ENCODE measurements around the gene VSIG10L. TPM values are rescaled to one million over a fixed set of nuclear protein-coding genes. Genes with fewer than 3 reads are reported as not detected.

Gene VSIG10L
- total RNA-seq, 1 experiment from 2014 or later = 4.6 TPM

DNA sequence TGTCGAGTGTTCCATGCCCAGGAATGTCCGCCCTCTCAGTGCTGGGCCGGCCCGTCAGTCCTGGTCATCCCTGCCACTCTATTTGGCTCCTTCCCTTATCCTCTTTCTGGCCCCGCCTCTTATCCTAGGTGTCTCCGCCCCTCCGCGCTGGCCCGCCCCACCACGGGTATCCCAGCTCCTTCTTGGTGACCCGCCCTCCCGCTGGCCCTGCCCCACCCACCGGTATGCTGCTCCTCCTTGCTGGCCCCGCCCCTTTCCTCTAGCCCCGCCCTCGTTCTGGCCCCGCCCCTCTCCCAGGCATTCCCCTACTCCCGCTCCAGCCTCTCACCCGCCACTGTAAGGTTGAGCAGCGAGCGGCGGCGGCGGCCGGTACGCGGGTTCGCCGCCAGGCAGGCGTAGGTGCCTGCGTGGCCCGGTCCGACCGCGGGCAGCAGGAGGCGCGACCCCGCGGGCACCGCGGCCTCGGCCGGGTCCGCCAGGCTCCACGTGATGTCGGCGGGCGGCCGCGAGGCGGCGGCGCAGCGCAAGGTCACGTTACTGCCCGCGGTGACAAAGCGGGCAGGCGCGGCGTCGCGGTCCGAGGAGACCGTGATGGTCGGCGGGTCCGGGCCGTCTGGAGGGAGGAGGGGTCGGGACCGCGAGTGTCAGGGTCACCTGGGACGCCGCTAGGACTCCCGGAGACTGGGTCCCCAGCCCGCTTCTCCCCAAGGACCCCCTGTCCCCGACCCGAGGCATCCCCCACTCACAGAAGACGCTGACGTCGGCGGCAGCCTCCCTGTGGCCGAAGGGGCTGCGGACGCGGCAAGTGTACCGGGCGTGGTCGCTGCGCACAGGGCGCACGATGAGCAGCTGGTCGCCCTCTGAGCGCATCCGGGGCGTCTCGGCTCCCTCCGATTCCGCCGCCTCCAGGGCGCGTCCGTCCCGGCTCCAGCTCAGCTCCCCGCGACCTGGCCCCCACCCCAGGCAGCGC is 2.0 kb downstream of the VSIG10L start:
- intact Hi-C loops (cut with micrococcal nuclease) = loop anchor here (1.0 kb wide), 5 partner anchors 27 to 317 kb away; no protein-coding TSS in a partner anchor
- no peaks in the 10 kb centered on the region for H4K20me1 ChIP-seq (ENCODE audit: insufficient read depth)
- no peaks in the 10 kb centered on the region for H3K9me3 ChIP-seq (ENCODE audit: control insufficient read depth in 1 of 2, insufficient read depth in 1 of 2, low read depth in 1 of 2, low read length in 2 of 2)
- ATAC-seq (peak; percentile 87), DNase-seq (ENCODE audit: low read depth, low spot score) (peak; percentile 91)
- no peaks in the 10 kb centered on the region for H3K27me3 ChIP-seq (ENCODE audit: insufficient read depth, low read length)
- no peaks in the 10 kb centered on the region; a peak in 2 of 4 replicates for H3K36me3 ChIP-seq (ENCODE audit: control insufficient read depth in 1 of 2, insufficient read depth in 2 of 2, low read length in 2 of 2)
- peak overlapping the region; percentile 70 for H3K9ac ChIP-seq (ENCODE audit: low read length)
- BruUV-seq (replicated peaks) = no TSS peak
- ChIA-PET CTCF (interaction anchor here (0.6 to 1.6 kb wide), 14 partner anchors 9 to 321 kb away, joined by 3 to 21 read pairs (median 7); no protein-coding TSS in a partner anchor), POLR2A (interaction anchor here (0.6 to 1.7 kb wide), 8 partner anchors 9 to 231 kb away, joined by 3 to 12 read pairs (median 4); partner anchors contain the start of gene ZNF175), RAD21 (ENCODE audit: low non-redundant PET in 1 of 2, low total read pairs in 2 of 2, uncharacterized antibody in 2 of 2, unreplicated experiment in 2 of 2) (interaction anchor here (0.8 to 1.3 kb wide), 4 partner anchors 27 to 100 kb away, joined by 3 to 7 read pairs (median 4); no protein-coding TSS in a partner anchor)
- peaks cover 5 to 45% of the 10 kb centered on the region in 2 experiments; a peak in 3 of 4 replicates for H3K4me1 ChIP-seq (ENCODE audit: control insufficient read depth in 1 of 2, insufficient read depth in 2 of 2, low read length in 2 of 2)
- peak overlapping the region; percentile 90 for H3K4me2 ChIP-seq (ENCODE audit: low read length)
- H3K4me3 ChIP-seq (replicated peaks in 1 of 2; ENCODE audit: low read depth in 1 of 2, low read length in 2 of 2) = peak overlapping the region; percentile 54 to 67
- H2AFZ ChIP-seq (ENCODE audit: low read depth, low read length, poor library complexity, severe bottlenecking) = peak overlapping the region; percentile 95
- peak overlapping the region; percentile 65 for H3K27ac ChIP-seq (ENCODE audit: low read depth, low read length)
- H3K79me2 ChIP-seq (ENCODE audit: insufficient read depth, low read length) = no peaks in the 10 kb centered on the region
- H3K9me2 ChIP-seq (ENCODE audit: insufficient read depth) = no peaks in the 10 kb centered on the region
- TF ChIP-seq FOSL1 (IDR thresholded peaks at IDR 0.05; ENCODE audit: low read depth) = no peak
- TF ChIP-seq, protein P1, sequence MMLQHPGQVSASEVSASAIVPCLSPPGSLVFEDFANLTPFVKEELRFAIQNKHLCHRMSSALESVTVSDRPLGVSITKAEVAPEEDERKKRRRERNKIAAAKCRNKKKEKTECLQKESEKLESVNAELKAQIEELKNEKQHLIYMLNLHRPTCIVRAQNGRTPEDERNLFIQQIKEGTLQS (IDR thresholded peaks at IDR 0.05) = no peak
- no peak for TF ChIP-seq EGR1 (IDR thresholded peaks at IDR 0.05; ENCODE audit: low read depth)
- TF ChIP-seq EZH2 (IDR thresholded peaks at IDR 0.05) = no peak
- no peak for TF ChIP-seq ZFX (IDR thresholded peaks at IDR 0.05)
- peak; percentile 75 for TF ChIP-seq POLR2AphosphoS5 (IDR thresholded peaks at IDR 0.05; ENCODE audit: low read depth, low read length)
- TF ChIP-seq ZNF274 (IDR thresholded peaks at IDR 0.05; ENCODE audit: low read depth, low read length) = no peak
- no peak for TF ChIP-seq SIN3A (IDR thresholded peaks at IDR 0.05; ENCODE audit: low read depth)
- TF ChIP-seq CBX3 (IDR thresholded peaks at IDR 0.05; ENCODE audit: low read depth) = 0 out of 2 replicates have a peak, but pooled peaks have one; percentile 5
- TF ChIP-seq, protein P2, sequence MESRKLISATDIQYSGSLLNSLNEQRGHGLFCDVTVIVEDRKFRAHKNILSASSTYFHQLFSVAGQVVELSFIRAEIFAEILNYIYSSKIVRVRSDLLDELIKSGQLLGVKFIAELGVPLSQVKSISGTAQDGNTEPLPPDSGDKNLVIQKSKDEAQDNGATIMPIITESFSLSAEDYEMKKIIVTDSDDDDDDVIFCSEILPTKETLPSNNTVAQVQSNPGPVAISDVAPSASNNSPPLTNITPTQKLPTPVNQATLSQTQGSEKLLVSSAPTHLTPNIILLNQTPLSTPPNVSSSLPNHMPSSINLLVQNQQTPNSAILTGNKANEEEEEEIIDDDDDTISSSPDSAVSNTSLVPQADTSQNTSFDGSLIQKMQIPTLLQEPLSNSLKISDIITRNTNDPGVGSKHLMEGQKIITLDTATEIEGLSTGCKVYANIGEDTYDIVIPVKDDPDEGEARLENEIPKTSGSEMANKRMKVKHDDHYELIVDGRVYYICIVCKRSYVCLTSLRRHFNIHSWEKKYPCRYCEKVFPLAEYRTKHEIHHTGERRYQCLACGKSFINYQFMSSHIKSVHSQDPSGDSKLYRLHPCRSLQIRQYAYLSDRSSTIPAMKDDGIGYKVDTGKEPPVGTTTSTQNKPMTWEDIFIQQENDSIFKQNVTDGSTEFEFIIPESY (IDR thresholded peaks at IDR 0.05; ENCODE audit: extremely low read depth, insufficient replicate concordance, low read length) = no peak
- TF ChIP-seq, protein P3, sequence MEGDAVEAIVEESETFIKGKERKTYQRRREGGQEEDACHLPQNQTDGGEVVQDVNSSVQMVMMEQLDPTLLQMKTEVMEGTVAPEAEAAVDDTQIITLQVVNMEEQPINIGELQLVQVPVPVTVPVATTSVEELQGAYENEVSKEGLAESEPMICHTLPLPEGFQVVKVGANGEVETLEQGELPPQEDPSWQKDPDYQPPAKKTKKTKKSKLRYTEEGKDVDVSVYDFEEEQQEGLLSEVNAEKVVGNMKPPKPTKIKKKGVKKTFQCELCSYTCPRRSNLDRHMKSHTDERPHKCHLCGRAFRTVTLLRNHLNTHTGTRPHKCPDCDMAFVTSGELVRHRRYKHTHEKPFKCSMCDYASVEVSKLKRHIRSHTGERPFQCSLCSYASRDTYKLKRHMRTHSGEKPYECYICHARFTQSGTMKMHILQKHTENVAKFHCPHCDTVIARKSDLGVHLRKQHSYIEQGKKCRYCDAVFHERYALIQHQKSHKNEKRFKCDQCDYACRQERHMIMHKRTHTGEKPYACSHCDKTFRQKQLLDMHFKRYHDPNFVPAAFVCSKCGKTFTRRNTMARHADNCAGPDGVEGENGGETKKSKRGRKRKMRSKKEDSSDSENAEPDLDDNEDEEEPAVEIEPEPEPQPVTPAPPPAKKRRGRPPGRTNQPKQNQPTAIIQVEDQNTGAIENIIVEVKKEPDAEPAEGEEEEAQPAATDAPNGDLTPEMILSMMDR (IDR thresholded peaks at IDR 0.05 in 2 of 3, conservative IDR thresholded peaks at IDR 0.05 in 1 of 3; ENCODE audit: borderline replicate concordance in 1 of 3, insufficient read depth in 1 of 3, low read depth in 2 of 3, low read length in 2 of 3) = 0 out of 6 replicates have a peak, but pooled peaks of 2 of the 3 experiments have one; percentile 1 to 9
- TF ChIP-seq JUND (IDR thresholded peaks at IDR 0.05) = no peak
- TF ChIP-seq SRF (IDR thresholded peaks at IDR 0.05; ENCODE audit: low read depth) = no peak
- no peak for TF ChIP-seq TCF7L2 (IDR thresholded peaks at IDR 0.05; ENCODE audit: borderline replicate concordance, extremely low read depth, insufficient read depth, insufficient read length)
- TF ChIP-seq ELF1 (IDR thresholded peaks at IDR 0.05; ENCODE audit: borderline replicate concordance, low read depth) = no peak
- TF ChIP-seq SP1 (IDR thresholded peaks at IDR 0.05; ENCODE audit: low read depth) = peak; percentile 38; the same call in 1 of the 2 replicates
- TF ChIP-seq, protein P4, sequence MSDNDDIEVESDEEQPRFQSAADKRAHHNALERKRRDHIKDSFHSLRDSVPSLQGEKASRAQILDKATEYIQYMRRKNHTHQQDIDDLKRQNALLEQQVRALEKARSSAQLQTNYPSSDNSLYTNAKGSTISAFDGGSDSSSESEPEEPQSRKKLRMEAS (IDR thresholded peaks at IDR 0.05) = peak; percentile 90

Measured in HCT116 (cell line).